MCF 10A (cell line): ENCODE measurements around the gene ZNHIT2. TPM values are rescaled to one million over a fixed set of nuclear protein-coding genes. Genes with fewer than 3 reads are reported as not detected.
A peak's percentile ranks its signal among the peaks of the same experiment; 100 is the strongest.

ENCODE experiments used
- BruUV-seq: library from RNA; stranded (reverse); fragments of 400-500 nt; replicated peaks from 2 replicates; lab custom pipeline; 2021; lab: Mats Ljungman, UMichigan
- CTCF ChIA-PET: fragments of 300-600 bp; sonication (Branson Sonifier 250); formaldehyde crosslinking; extraction: SDS; loops from one replicate; lab custom pipeline; 2021; ENCODE audit warnings: antibody characterized with exemption, inconsistent platforms; lab: Yijun Ruan, JAX
- POLR2A ChIA-PET: fragments of 300-600, 350-650 bp; sonication (Branson Sonifier 250); formaldehyde crosslinking; extraction: SDS; loops from one replicate; lab custom pipeline; 2020; ENCODE audit warnings: antibody characterized with exemption, inconsistent platforms; lab: Yijun Ruan, JAX
- DNase-seq: peaks from one replicate; pipeline ENCODE4 v3.0.0-alpha.2; 2018; ENCODE audit not compliant: unreplicated experiment
- H3K27ac Mint-ChIP-seq: one replicate; pipeline ENCODE4 v1.8.0; 2022; ENCODE audit warnings: mild to moderate bottlenecking, low read depth, mixed read lengths; ENCODE audit not compliant: unreplicated experiment
- H3K27me3 Mint-ChIP-seq: one replicate; pipeline ENCODE4 v1.8.0; 2022; ENCODE audit warnings: mixed read lengths; ENCODE audit not compliant: insufficient read depth, unreplicated experiment
- H3K36me3 Mint-ChIP-seq: one replicate; pipeline ENCODE4 v1.8.0; 2022; ENCODE audit warnings: mild to moderate bottlenecking, moderate library complexity, mixed read lengths; ENCODE audit not compliant: insufficient read depth, unreplicated experiment
- H3K4me1 Mint-ChIP-seq: one replicate; pipeline ENCODE4 v1.8.0; 2022; ENCODE audit warnings: mixed read lengths; ENCODE audit not compliant: insufficient read depth, unreplicated experiment
- H3K4me3 Mint-ChIP-seq: one replicate; pipeline ENCODE4 v1.8.0; 2022; ENCODE audit warnings: mild to moderate bottlenecking, moderate library complexity, mixed read lengths; ENCODE audit not compliant: unreplicated experiment
- H3K9me3 Mint-ChIP-seq: one replicate; pipeline ENCODE4 v1.8.0; 2022; ENCODE audit warnings: mixed read lengths; ENCODE audit not compliant: unreplicated experiment
- intact Hi-C: fragments of 100-400 bp; cut with micrococcal nuclease; formaldehyde crosslinking; loops from 2 replicates; pipeline ENCODE4 v1.14.1; 2022
- total RNA-seq: library from RNA; stranded (reverse); gene quantifications from 2 replicates; pipeline ENCODE4 v1.2.3, GENCODE V29; 2022
- TF ChIP-seq, protein P1 (sequence below): fragments of 200-600 bp; IDR thresholded peaks from one replicate; pipeline ENCODE4 v1.8.0; 2022; ENCODE audit warnings: antibody characterized with exemption, mild to moderate bottlenecking; ENCODE audit not compliant: unreplicated experiment

The ZNHIT2 gene
- total RNA-seq, 1 experiment from 2014 or later, result 23.6 TPM

DNA sequence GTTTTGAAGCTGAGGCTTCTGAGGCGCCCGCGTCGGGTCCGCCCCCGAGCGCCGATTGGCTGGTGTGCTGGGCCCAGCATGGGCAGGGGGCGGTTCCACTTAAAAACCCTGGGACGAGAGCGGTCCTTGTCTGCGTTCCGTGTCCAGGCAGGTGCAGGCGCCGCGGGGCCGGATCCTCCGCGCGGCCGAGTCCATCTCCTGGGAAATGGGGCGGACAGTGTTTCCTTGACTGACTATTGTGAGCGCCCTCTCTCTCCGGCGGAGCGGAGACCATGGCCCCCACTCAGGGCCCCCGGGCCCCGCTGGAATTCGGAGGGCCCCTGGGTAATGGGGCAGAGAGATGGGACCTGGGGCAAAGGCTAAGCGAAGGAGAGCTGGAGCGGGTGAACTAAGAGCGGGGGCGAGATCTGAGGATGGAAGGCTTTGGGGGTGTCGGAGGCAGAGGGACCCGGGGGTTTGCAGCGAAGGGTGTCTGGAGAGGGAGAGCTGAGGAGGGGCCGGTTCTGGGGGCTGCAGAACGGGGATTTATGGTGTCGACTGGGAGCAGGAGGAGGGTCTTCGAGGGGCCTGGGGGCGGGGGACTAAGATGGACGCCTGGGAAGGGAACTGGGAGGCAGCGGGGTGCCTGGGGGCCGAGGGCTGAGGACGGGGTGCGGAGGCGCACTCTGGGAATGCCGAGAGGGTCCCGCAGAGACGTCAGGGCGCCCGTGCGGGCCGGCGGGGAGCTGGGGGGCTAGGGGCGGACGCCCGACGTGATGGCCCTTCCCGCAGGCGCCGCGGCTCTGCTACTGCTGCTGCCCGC lies 5.6 kb downstream of the ZNHIT2 start, which contains the start of gene TM7SF2:
Gene TM7SF2, plus strand, starts transcription at position 129 of the 802 bp plus-strand sequence. Its CDS starts 144 bp downstream, at position 273.
- CTCF ChIA-PET, result interaction anchor here (0.6 to 5.1 kb wide), 10 partner anchors 10 to 861 kb away, joined by 3 to 94 read pairs (median 4); partner anchors contain the start of genes FAU, MRPL49, PLCB3 and VPS51
- peaks cover 26% of the 10 kb centered on the region for H3K36me3 Mint-ChIP-seq
- TF ChIP-seq, protein P1, sequence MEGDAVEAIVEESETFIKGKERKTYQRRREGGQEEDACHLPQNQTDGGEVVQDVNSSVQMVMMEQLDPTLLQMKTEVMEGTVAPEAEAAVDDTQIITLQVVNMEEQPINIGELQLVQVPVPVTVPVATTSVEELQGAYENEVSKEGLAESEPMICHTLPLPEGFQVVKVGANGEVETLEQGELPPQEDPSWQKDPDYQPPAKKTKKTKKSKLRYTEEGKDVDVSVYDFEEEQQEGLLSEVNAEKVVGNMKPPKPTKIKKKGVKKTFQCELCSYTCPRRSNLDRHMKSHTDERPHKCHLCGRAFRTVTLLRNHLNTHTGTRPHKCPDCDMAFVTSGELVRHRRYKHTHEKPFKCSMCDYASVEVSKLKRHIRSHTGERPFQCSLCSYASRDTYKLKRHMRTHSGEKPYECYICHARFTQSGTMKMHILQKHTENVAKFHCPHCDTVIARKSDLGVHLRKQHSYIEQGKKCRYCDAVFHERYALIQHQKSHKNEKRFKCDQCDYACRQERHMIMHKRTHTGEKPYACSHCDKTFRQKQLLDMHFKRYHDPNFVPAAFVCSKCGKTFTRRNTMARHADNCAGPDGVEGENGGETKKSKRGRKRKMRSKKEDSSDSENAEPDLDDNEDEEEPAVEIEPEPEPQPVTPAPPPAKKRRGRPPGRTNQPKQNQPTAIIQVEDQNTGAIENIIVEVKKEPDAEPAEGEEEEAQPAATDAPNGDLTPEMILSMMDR, result no peak
- POLR2A ChIA-PET, result interaction anchor here (0.5 to 5.8 kb wide), 18 partner anchors 8 to 294 kb away, joined by 3 to 63 read pairs (median 4); partner anchors contain the start of genes CAPN1, FAU, MRPL49 and POLA2
- intact Hi-C loops, result loop anchor here (2.0 to 10.0 kb wide), 2 partner anchors 143 to 197 kb away; partner anchors contain the start of gene ATG2A
- peak within 1 kb of the TSS; percentile 93 for H3K4me3 Mint-ChIP-seq
- H3K27me3 Mint-ChIP-seq, result no peaks in the 10 kb centered on the region
- peak; percentile 96 for DNase-seq
- H3K4me1 Mint-ChIP-seq, result peaks cover 11% of the 10 kb centered on the region
- no peaks in the 10 kb centered on the region for H3K9me3 Mint-ChIP-seq
- H3K27ac Mint-ChIP-seq, result peak within 1 kb of the TSS; percentile 94
- BruUV-seq, result no TSS peak

DNA sequence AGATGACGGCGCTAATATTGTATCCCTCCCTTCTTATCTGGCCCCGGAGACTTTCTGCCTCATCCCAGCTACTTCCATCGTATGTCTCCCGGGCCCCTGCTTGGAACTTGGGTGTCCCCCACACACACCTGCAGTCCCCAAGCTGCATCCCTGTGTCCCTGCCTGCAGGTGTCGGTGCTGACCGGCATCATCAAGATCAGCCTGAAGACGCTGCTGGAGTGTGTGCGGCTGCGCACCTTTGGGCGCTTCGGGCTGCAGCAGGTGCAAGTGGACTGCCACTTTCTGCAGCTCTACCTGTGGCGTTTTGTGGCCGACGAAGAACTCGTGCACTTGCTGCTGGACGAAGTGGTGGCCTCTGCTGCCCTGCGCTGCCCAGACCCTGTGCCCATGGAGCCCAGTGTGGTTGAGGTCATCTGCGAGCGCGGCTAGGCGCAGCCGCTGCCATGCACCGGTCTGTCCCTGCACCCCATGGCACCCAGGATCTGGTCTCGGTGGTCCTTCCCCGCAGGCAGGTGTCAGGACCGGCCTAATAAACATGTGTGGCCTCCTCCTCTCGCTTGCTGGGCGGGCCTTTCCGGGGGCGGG lies 6.2 kb downstream of the ZNHIT2 start:
- Mint-ChIP-seq H3K36me3 (peaks cover 26% of the 10 kb centered on the region), H3K4me1 (peaks cover 11% of the 10 kb centered on the region), H3K4me3 (peak overlapping the region; percentile 93), H3K27me3 (no peaks in the 10 kb centered on the region), H3K9me3 (no peaks in the 10 kb centered on the region), H3K27ac (peak overlapping the region; percentile 94)
- BruUV-seq, result no TSS peak
- no peak for DNase-seq
- CTCF ChIA-PET, result interaction anchor here (0.6 to 5.1 kb wide), 20 partner anchors 10 to 860 kb away, joined by 3 to 94 read pairs (median 4); partner anchors contain the start of genes ARL2, FAU, MRPL49 and PLCB3
- TF ChIP-seq, protein P1, result no peak
- POLR2A ChIA-PET, result interaction anchor here (0.5 to 5.8 kb wide), 18 partner anchors 9 to 293 kb away, joined by 3 to 63 read pairs (median 4); partner anchors contain the start of genes CAPN1, FAU, MRPL49 and SAC3D1
- intact Hi-C loops, result loop anchor here (2.0 to 10.0 kb wide), 2 partner anchors 144 to 196 kb away; partner anchors contain the start of gene ATG2A

DNA sequence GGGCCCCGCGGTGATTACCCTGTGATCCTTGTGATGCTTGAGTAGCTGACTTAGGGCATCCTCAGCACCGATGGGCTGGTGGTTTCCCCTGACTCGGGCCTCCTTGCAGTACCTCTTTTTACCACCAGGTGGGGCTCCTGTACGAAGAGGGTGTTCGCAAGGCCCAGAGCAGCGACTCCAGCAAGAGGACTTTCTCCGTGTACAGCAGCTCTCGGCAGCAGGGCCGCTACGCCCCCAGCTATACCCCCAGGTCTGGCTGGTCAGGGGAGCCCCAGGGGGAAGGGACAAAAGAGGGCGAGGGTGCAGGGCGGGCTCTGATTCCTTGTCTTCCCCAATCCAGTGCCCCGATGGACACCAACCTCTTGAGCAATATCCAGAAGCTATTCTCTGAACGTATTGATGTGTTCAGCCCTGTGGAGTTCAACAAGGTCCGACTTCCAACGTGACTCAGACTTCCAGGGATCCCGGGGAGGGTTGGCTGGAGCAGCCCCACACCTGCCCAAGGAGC lies 7.1 kb downstream of the ZNHIT2 start:
- peak; percentile 87 for DNase-seq
- Mint-ChIP-seq H3K27ac (no peak overlapping the region), H3K9me3 (no peaks in the 10 kb centered on the region), H3K4me1 (peaks cover 11% of the 10 kb centered on the region), H3K27me3 (no peaks in the 10 kb centered on the region), H3K36me3 (peaks cover 21% of the 10 kb centered on the region), H3K4me3 (no peak overlapping the region)
- TF ChIP-seq, protein P1, result peak; percentile 91
- ChIA-PET POLR2A (interaction anchor here (0.6 to 5.8 kb wide), 14 partner anchors 8 to 262 kb away, joined by 3 to 63 read pairs (median 4); partner anchors contain the start of genes CAPN1, FAU, MRPL49 and POLA2), CTCF (interaction anchor here (0.5 to 5.1 kb wide), 20 partner anchors 11 to 678 kb away, joined by 3 to 94 read pairs (median 3); partner anchors contain the start of genes ARL2, FAU, MRPL49 and POLA2)
- intact Hi-C loops, result loop anchor here (2.0 to 10.0 kb wide), 2 partner anchors 144 to 196 kb away; partner anchors contain the start of gene ATG2A
- BruUV-seq, result no TSS peak
